Loucy (cell line): Measurements from ENCODE around the gene ARL13B.

Source experiments
- H2AFZ ChIP-seq: fragments of 200-600 bp; sonication (generic); 2 replicates; pipeline ENCODE4 v1.6.0; 2016; ENCODE audit warnings: antibody characterized with exemption, mild to moderate bottlenecking, low read length, moderate library complexity
- H3F3A ChIP-seq: fragments of 200-600 bp; 2 replicates; pipeline ENCODE4 v1.6.0; 2016; ENCODE audit warnings: antibody characterized with exemption, low read depth, mild to moderate bottlenecking
- H3K27me3 ChIP-seq: fragments of 200-600 bp; sonication (generic); 2 replicates; pipeline ENCODE4 v1.6.1; 2014; ENCODE audit warnings: low read length, mild to moderate bottlenecking; ENCODE audit not compliant: insufficient read depth, poor library complexity, severe bottlenecking
- H3K36me3 ChIP-seq: fragments of 200-600 bp; sonication (generic); 2 replicates; pipeline ENCODE4 v1.6.1; 2016; ENCODE audit warnings: low read length; ENCODE audit not compliant: insufficient read depth
- H3K4me1 ChIP-seq: fragments of 200-600 bp; sonication (generic); 2 replicates; pipeline ENCODE4 v1.5.1; 2014; ENCODE audit warnings: low read length, mild to moderate bottlenecking; ENCODE audit not compliant: insufficient read depth, poor library complexity, severe bottlenecking
- H3K4me2 ChIP-seq: fragments of 200-600 bp; sonication (generic); 2 replicates; pipeline ENCODE4 v1.6.0; 2014; ENCODE audit warnings: antibody characterized with exemption, low read length, low read depth, mild to moderate bottlenecking; ENCODE audit not compliant: poor library complexity, severe bottlenecking
- H3K4me3 ChIP-seq: fragments of 200-600 bp; sonication (generic); 2 replicates; pipeline ENCODE4 v1.5.1; 2014; ENCODE audit warnings: low read length, mild to moderate bottlenecking, mixed read lengths; ENCODE audit not compliant: poor library complexity, severe bottlenecking
- H3K79me2 ChIP-seq: fragments of 200-600 bp; sonication (generic); 2 replicates; pipeline ENCODE4 v1.6.1; 2014; ENCODE audit warnings: low read length; ENCODE audit not compliant: insufficient read depth
- H3K9ac ChIP-seq: fragments of 200-600 bp; sonication (generic); 2 replicates; pipeline ENCODE4 v1.6.0; 2014; ENCODE audit warnings: mild to moderate bottlenecking, low read depth, low read length, moderate library complexity; ENCODE audit not compliant: poor library complexity, severe bottlenecking
- H3K9me2 ChIP-seq: fragments of 200-600 bp; sonication (generic); replicated peaks from 2 replicates; pipeline ENCODE4 v1.6.1; 2016; ENCODE audit warnings: low read depth, low read length, mixed read lengths
- H3K9me3 ChIP-seq: fragments of 200-600 bp; sonication (generic); 2 replicates; pipeline ENCODE4 v1.6.1; 2014; ENCODE audit warnings: mild to moderate bottlenecking, antibody characterized with exemption, low read length, low read depth; ENCODE audit not compliant: insufficient read depth
- H4K20me1 ChIP-seq: fragments of 200-600 bp; sonication (generic); 2 replicates; pipeline ENCODE4 v1.6.0; 2014; ENCODE audit warnings: antibody characterized with exemption, low read length, mild to moderate bottlenecking; ENCODE audit not compliant: insufficient read depth, poor library complexity, severe bottlenecking
- CTCF ChIP-seq: fragments of 200-600 bp; sonication (generic); conservative IDR thresholded peaks from 2 replicates; pipeline ENCODE4 v1.5.1; 2014; ENCODE audit warnings: mild to moderate bottlenecking, antibody characterized with exemption, low read length
- EZH2phosphoT487 ChIP-seq: fragments of 200-600 bp; IDR thresholded peaks from 2 replicates; pipeline ENCODE4 v1.6.1; 2018; ENCODE audit warnings: antibody characterized with exemption, mild to moderate bottlenecking, moderate library complexity, borderline replicate concordance

ARL13B gene

GRCh38 chr3:93988764-93989163, 8.8 kb downstream of the ARL13B start:
- Histone ChIP-seq H3K9ac (no peak overlapping the region), H3K4me1 (peaks cover under 1% of the 10 kb centered on the region), H3F3A (no peaks in the 10 kb centered on the region), H3K4me3 (no peak overlapping the region), H4K20me1 (no peaks in the 10 kb centered on the region), H3K36me3 (no peaks in the 10 kb centered on the region), H3K9me2 (no peaks in the 10 kb centered on the region), H2AFZ (no peak overlapping the region), H3K9me3 (no peaks in the 10 kb centered on the region), H3K79me2 (peaks cover 3% of the 10 kb centered on the region; the same call in 1 of the 2 replicates), H3K4me2 (no peak overlapping the region), H3K27me3 (no peaks in the 10 kb centered on the region)
- TF ChIP-seq EZH2phosphoT487: no peak
- no peak for TF ChIP-seq CTCF

- no peak for TF ChIP-seq CTCF
- TF ChIP-seq EZH2phosphoT487: no peak
- peaks cover 5% of the 10 kb centered on the region for H3K4me1 ChIP-seq
- H4K20me1 ChIP-seq: no peaks in the 10 kb centered on the region
- no peak overlapping the region for H3K9ac ChIP-seq
- no peaks in the 10 kb centered on the region for H3K27me3 ChIP-seq
- no peaks in the 10 kb centered on the region for H3K36me3 ChIP-seq
- H3K9me3 ChIP-seq: no peaks in the 10 kb centered on the region
- peaks cover 3% of the 10 kb centered on the region; the same call in 1 of the 2 replicates for H3K79me2 ChIP-seq
- no peak overlapping the region for H3K4me3 ChIP-seq
- no peak overlapping the region for H2AFZ ChIP-seq
- no peaks in the 10 kb centered on the region for H3K9me2 ChIP-seq
- H3K4me2 ChIP-seq: no peak overlapping the region
- H3F3A ChIP-seq: no peaks in the 10 kb centered on the region
Observed at GRCh38 chr3:93989241-93989640, 9.3 kb downstream of the ARL13B start.

GRCh38 chr3:93991631-93992030, 11.7 kb downstream of the ARL13B start:
- H3K79me2 ChIP-seq: peaks cover 3% of the 10 kb centered on the region; the same call in 1 of the 2 replicates
- no peaks in the 10 kb centered on the region for H3F3A ChIP-seq
- no peaks in the 10 kb centered on the region for H3K36me3 ChIP-seq
- H3K9me2 ChIP-seq: no peaks in the 10 kb centered on the region
- H3K4me2 ChIP-seq: no peak overlapping the region
- H2AFZ ChIP-seq: no peak overlapping the region
- no peaks in the 10 kb centered on the region for H3K9me3 ChIP-seq
- H4K20me1 ChIP-seq: no peaks in the 10 kb centered on the region
- no peaks in the 10 kb centered on the region for H3K27me3 ChIP-seq
- TF ChIP-seq CTCF: no peak
- TF ChIP-seq EZH2phosphoT487: no peak
- peaks cover 5% of the 10 kb centered on the region for H3K4me1 ChIP-seq
- no peak overlapping the region for H3K9ac ChIP-seq
- no peak overlapping the region for H3K4me3 ChIP-seq
